ENCODE measurements around the gene EXOC7. TPM values are rescaled to one million over a fixed set of nuclear protein-coding genes. Genes with fewer than 3 reads are reported as not detected.
"Not testable (repeated sequence)": the region's sequence is repeated elsewhere in the genome, so short reads cannot be mapped to it uniquely, and the experiment has no call there.

Gene EXOC7
- total RNA-seq, 1 donor from 2014 or later, result 86.9 TPM

DNA sequence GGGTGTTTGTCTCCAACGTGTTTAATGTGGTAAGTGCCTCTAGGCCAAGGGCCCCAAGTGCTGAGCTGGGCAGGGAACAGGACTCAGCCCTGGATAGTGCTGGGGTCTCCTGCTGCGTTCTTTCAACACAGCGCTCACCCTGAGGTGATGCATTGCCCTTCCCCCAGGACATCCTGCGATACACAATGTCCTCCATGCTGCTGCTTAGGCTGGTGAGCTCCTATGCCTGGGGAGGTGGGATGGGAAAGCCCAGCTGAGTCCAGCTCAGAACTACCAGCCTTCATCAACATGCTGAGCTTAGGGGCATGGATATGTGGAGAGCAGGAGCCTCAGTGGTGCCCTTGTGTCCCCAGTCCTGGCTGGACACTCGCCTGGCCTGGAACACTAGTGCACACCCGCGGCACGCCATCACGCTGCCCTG is 24.0 kb downstream of the EXOC7 start:
- intact Hi-C loops (cut with DNase I), result no loop called here
- DNase-seq (ENCODE audit: low spot score), result no peak

DNA sequence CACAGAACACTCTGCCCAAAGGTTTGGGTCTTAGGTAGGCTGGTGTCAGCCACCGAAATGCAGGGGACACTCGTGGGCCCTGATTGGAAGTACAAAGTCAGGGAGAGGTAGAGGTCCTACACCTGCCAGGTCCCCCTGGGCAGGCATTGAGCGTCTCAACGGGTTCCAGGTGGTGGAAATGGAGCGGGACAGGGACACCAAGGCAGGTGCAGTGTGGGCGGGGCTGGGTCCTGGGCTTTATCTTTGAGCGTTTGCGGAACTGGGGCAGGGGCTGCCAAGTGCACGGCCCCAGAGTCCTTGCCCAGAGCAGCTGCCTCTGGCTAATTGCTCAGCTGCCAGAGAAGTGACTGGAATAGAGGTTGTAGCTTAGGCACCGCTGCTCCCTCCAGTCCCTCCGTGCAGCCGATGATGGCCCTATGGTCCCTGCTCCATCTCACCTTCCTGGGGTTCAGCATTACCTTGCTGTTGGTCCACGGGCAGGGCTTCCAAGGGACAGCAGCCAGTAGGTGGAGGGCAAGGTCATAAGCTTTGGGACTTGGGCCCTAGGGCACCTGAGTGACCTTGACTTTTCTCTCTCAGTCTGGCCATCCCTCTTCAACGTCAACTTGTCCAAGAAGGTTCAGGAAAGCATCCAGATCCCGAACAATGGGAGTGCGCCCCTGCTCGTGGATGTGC is 24.6 kb downstream of the EXOC7 start, which contains the start of gene ZACN:
Gene ZACN, plus strand, starts transcription at position 323 of the 675 bp plus-strand sequence. Its CDS starts 83 bp downstream, at position 406.
- intact Hi-C loops (cut with DNase I), result no loop called here

GRCh38 chr17:76078370-76078769 is 25.2 kb downstream of the EXOC7 start:
- intact Hi-C loops (cut with DNase I), result not testable (repeated sequence)
- peak; percentile 19 for DNase-seq (ENCODE audit: low spot score)

More for the DNA sequence above, 24.6 kb downstream of the EXOC7 start, which contains the start of gene ZACN:
- no peak for DNase-seq (ENCODE audit: low spot score)

- peak; percentile 33 for DNase-seq (ENCODE audit: low spot score)
- intact Hi-C loops (cut with DNase I), result no loop called here
These were observed 25.9 kb downstream of the EXOC7 start for GRCh38 chr17:76077584-76078110.

DNA sequence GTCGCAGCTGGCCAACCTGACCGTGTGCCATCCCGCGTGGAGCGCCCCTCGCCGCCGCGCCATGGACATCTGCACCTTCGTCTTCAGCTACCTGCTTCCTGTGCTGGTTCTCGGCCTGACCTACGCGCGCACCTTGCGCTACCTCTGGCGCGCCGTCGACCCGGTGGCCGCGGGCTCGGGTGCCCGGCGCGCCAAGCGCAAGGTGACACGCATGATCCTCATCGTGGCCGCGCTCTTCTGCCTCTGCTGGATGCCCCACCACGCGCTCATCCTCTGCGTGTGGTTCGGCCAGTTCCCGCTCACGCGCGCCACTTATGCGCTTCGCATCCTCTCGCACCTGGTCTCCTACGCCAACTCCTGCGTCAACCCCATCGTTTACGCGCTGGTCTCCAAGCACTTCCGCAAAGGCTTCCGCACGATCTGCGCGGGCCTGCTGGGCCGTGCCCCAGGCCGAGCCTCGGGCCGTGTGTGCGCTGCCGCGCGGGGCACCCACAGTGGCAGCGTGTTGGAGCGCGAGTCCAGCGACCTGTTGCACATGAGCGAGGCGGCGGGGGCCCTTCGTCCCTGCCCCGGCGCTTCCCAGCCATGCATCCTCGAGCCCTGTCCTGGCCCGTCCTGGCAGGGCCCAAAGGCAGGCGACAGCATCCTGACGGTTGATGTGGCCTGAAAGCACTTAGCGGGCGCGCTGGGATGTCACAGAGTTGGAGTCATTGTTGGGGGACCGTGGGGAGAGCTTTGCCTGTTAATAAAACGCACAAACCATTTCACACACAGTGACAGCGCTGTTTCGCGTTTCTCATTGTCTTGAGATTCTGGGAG is 26.6 kb downstream of the EXOC7 start:
- intact Hi-C loops (cut with DNase I), result no loop called here

DNA sequence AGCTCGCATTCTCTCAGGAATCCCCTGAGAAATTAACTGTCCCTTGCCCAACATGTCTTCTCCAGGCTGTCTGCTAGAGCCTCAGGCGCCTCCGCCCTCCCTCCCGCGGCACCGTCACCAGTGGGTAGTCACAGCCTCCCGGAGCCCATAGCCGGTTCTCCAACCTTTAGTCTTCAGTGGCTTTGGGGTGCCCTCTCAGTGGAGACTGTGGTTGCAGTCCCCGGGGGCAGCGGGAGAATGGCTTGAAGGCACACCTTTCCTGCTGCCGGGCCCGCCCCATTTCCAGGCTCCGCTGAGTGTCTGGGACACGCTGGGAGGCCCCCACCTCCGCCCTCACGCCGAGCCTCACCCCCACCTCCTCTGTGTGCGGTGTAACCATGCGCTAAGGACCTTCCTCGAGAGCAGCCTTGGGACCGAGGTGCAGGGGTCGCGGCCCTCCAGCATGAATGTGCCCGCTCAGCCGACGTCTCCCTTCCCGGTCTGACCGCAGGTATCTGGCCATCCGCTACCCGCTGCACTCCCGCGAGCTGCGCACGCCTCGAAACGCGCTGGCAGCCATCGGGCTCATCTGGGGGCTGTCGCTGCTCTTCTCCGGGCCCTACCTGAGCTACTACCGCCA is 27.3 kb downstream of the EXOC7 start:
- peak; percentile 71 for DNase-seq (ENCODE audit: low spot score)
- intact Hi-C loops (cut with DNase I), result no loop called here

More for the DNA sequence above, 26.6 kb downstream of the EXOC7 start:
- peak; percentile 74 for DNase-seq (ENCODE audit: low spot score)

DNA sequence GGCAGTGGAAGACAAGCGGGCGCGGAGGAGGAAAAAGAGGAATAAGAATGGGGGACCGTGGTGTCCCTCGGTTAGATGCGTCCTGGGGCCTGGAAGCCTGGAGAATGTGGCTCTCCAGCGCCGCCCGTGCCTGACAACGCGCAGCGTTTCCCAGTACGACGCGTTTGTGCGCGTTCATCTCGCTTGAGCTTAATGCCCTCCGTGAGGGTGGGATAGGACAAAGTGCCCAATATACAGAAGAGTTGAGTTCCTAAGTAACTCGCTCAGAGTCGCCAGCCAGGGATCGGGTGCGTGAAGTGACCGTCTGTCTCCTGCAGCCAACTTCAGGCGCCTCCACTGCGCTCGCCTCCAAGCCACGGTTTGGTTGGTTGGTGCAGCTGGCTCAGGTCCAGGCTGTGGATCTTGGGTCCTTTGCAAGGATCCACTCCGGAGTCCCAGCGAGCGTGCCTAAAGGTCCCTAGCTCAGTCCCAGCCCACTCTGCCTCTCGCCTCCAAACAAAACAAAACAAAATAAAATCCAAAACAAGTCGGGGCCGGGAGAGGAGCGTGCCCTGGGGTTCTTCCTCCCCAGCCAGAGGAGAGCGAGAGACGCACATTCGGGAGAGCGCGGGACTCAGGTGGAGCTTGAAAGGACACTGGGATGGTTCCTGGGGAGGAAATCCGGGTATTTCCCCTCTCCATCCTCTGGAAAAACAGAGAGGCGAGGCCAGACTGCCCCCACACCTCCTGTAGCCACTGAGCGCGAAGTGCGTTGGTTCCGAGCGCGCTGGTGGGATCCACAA is 28.0 kb downstream of the EXOC7 start:
- DNase-seq (ENCODE audit: low spot score), result peak; percentile 31
- intact Hi-C loops (cut with DNase I), result no loop called here

- intact Hi-C loops (cut with DNase I), result no loop called here
- DNase-seq (ENCODE audit: low spot score), result peak; percentile 77
These were observed 28.9 kb downstream of the EXOC7 start, which contains the start of gene GALR2 for GRCh38 chr17:76074390-76075363. GALR2 (plus strand) TSS chr17:76074781; CDS start chr17:76074884, 103 bp downstream.

DNA sequence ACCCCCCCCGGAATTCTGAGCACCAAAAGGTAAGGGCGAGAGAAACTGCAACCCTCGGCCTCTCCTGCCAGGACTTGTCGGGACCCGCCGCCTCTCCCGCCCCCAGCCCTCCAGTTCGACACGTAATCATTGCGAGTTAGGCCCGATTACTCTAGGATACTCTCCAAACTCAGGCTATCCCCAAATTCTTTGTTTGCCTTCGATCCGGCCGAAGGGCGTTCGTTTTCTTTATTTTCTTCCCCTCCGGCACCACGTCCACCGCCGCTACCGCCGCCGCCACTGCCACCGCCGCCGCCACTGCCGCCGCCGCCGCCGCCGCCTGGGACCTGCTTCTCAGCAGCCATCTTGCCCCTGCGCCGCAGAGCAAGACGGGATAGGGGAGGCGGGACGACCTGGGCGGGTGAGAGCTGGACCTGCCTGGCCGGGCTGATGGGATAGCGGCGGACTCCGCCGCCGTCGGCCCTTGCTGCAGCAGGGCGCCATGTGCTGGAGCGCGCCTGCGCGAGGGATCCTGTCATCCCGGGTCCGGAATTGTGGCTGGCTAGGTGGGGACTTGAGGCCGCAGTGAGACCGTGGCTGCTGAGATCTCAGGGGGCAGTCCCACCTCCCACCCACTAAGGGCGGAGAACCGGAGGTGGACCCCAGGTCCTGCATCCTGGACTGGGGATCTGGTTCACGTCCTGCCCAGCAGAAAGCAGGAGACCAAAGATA is 31.3 kb downstream of the EXOC7 start, which contains the start of gene SRP68:
Gene SRP68, minus strand, starts transcription at position 370 of the 711 bp plus-strand sequence. Its CDS starts 26 bp downstream, at position 344.
- intact Hi-C loops (cut with DNase I), result loop anchor here (2.0 kb wide), 1 partner anchor 30 kb away; the partner anchor contains the start of gene EXOC7

GRCh38 chr17:76071531-76072147 is 31.9 kb downstream of the EXOC7 start:
- intact Hi-C loops (cut with DNase I), result loop anchor here (2.0 kb wide), 1 partner anchor 31 kb away; the partner anchor contains the start of gene EXOC7

More for the DNA sequence above, 31.3 kb downstream of the EXOC7 start, which contains the start of gene SRP68:
- DNase-seq (ENCODE audit: low spot score), result peak; percentile 98

DNA sequence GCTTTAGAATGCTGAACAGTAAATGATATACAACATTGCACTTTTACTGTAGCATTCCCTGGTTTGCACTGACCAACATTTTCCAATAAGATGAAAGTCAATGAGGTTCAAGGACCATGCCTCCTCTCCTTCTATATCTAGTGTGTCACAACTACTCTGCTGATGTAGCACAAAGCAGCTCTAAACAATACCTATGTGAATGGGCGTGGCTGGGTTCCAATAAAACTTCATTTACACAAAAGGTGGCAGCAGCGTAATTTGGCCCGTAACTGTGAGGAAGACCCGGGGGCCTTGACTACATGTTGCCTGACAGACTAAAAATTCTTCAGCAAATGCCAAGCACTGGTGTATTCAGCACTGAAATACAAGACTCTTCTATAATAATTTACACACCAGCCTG is 37.8 kb downstream of the EXOC7 start:
- intact Hi-C loops (cut with DNase I), result no loop called here
- no peak for DNase-seq (ENCODE audit: low spot score)

More at GRCh38 chr17:76071531-76072147, 31.9 kb downstream of the EXOC7 start:
- DNase-seq (ENCODE audit: low spot score), result no peak

DNA sequence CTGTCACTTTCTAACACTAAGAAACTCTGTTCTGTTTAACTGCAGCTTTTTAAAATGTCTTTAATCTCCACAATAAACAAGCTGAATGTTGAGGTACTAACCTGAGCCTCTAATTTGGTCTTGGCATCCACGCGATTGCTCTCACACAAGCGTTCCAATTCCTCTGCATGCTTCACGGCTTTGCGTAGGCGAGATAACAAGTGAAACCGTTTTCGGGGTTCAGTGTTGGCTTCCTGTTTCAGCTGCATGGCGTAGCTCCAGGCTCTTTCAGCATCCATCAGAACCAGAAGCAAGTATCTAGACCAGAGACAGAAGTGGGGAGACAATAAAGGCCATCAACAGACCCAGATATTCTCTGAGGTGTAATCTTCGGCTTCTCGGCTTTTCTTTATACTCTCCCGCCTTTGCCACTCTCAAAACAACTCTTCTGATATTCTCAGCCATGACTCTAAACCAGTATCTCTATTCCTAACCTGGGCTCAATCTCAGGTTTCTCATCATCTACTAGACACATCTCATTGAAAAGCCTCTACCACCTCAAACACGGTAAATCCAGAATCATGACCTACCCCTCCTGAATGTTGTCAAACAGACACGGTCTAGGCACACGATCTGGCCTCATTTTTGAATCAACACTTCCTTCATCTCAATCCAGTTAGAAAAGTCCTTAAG is 39.6 kb downstream of the EXOC7 start:
- DNase-seq (ENCODE audit: low spot score), result no peak
- intact Hi-C loops (cut with DNase I), result no loop called here

DNA sequence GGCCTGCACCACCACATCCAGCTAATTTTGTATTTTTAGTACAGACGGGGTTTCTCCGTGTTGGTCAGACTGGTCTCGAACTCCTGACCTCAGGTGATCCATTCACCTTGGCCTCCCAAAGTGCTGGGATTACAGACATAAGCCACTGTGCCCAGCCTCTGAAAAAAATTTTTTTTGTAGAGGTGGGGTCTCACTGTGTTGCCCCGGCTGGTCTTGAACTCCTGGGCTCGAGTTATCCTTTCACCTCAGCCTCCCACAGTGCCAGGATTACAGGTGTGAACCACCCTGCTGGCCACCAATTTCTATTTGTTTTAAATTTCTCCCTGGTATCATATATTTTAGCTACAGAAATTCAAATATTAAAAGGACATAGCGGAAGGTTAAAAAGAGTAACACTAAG is 45.3 kb downstream of the EXOC7 start:
- intact Hi-C loops (cut with DNase I); DNase-seq (ENCODE audit: low spot score): not testable (repeated sequence)

DNA sequence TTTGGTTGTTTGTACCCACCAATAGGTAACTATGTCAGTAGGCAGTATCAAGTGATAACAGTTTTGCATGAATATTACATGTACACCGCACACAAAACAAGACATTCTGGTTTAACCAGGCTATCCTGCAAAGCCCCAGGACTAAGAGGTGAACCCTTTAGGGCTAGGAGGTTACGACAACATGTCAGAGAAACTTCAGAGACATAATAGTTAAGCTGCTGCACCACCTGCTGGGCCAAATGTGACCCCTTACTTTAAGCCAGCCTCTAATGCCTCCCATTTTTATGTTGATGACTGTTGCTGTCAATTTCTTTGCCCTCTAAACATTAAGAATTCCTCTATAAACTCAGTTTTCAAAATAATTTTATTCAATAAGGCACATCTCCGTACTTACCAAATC is 46.7 kb downstream of the EXOC7 start:
- intact Hi-C loops (cut with DNase I), result no loop called here
- DNase-seq (ENCODE audit: low spot score), result peak; percentile 3

- DNase-seq (ENCODE audit: low spot score), result no peak
- intact Hi-C loops (cut with DNase I), result no loop called here
These were observed 49.5 kb downstream of the EXOC7 start for GRCh38 chr17:76054112-76054476.

All from cardiac septum (tissue), 1 donor.